Measurements from ENCODE around the gene TMEM178B.

Gene TMEM178B

DNA sequence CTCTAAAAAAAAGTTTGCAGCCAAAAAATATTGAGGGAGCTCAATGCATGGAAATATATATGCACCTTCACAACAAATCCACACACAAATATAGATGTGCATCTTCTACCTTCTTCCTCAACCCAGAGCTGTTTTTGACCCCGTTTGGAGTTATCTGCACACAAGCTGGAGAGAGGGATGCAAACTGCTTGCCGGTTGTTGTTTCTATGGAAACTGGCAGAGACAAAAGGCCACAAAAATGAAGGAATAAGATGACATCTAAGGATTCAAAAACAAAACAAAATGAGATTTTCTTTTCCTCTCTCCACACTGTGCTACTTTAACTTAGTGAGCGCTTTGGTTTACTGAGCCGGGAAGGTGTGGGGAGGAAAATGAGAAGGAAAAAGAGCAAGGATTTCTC, 267.1 kb downstream of the TMEM178B start:
- H3K27me3 ChIP-seq (ENCODE audit: insufficient read depth, insufficient read length) = no peaks in the 10 kb centered on the region
- no peak overlapping the region for H3K4me3 ChIP-seq (ENCODE audit: insufficient read length, low read depth)
- no peak for DNase-seq (ENCODE audit: low read depth, low spot score)
- H3K4me1 ChIP-seq (ENCODE audit: insufficient read depth, insufficient read length) = no peaks in the 10 kb centered on the region
- H3K9me3 ChIP-seq (ENCODE audit: insufficient read depth, low read length) = no peaks in the 10 kb centered on the region
- no peak overlapping the region for H3K9ac ChIP-seq (ENCODE audit: insufficient read length, low read depth)
- TF ChIP-seq ZNF274 (IDR thresholded peaks at IDR 0.05; ENCODE audit: low read depth, low read length) (no peak), SUZ12 (IDR thresholded peaks at IDR 0.05; ENCODE audit: extremely low read depth, insufficient read depth, insufficient read length) (no peak)
- no peaks in the 10 kb centered on the region for H3K36me3 ChIP-seq (ENCODE audit: insufficient read depth, insufficient read length, low read length)

- no peak overlapping the region for H3K9ac ChIP-seq (ENCODE audit: insufficient read length, low read depth)
- DNase-seq (ENCODE audit: low read depth, low spot score) = no peak
- no peaks in the 10 kb centered on the region for H3K4me1 ChIP-seq (ENCODE audit: insufficient read depth, insufficient read length)
- no peaks in the 10 kb centered on the region for H3K27me3 ChIP-seq (ENCODE audit: insufficient read depth, insufficient read length)
- H3K36me3 ChIP-seq (ENCODE audit: insufficient read depth, insufficient read length, low read length) = no peaks in the 10 kb centered on the region
- no peaks in the 10 kb centered on the region for H3K9me3 ChIP-seq (ENCODE audit: insufficient read depth, low read length)
- no peak for TF ChIP-seq ZNF274 (IDR thresholded peaks at IDR 0.05; ENCODE audit: low read depth, low read length)
- H3K4me3 ChIP-seq (ENCODE audit: insufficient read length, low read depth) = no peak overlapping the region
Measured at GRCh38 chr7:141342621-141343408, 269.0 kb downstream of the TMEM178B start.

GRCh38 chr7:141344153-141344935, 270.5 kb downstream of the TMEM178B start:
- Histone ChIP-seq H3K36me3 (ENCODE audit: insufficient read depth, insufficient read length, low read length) (no peaks in the 10 kb centered on the region), H3K4me3 (ENCODE audit: insufficient read length, low read depth) (no peak overlapping the region), H3K27me3 (ENCODE audit: insufficient read depth, insufficient read length) (no peaks in the 10 kb centered on the region), H3K9ac (ENCODE audit: insufficient read length, low read depth) (no peak overlapping the region), H3K4me1 (ENCODE audit: insufficient read depth, insufficient read length) (no peaks in the 10 kb centered on the region), H3K9me3 (ENCODE audit: insufficient read depth, low read length) (no peaks in the 10 kb centered on the region)
- no peak for TF ChIP-seq YY1 (IDR thresholded peaks at IDR 0.05; ENCODE audit: insufficient read depth, insufficient read length)
- no peak for TF ChIP-seq SUZ12 (IDR thresholded peaks at IDR 0.05; ENCODE audit: extremely low read depth, insufficient read depth, insufficient read length)
- no peak for TF ChIP-seq ZNF274 (IDR thresholded peaks at IDR 0.05; ENCODE audit: low read depth, low read length)
- no peak for DNase-seq (ENCODE audit: low read depth, low spot score)

- Histone ChIP-seq H3K9ac (ENCODE audit: insufficient read length, low read depth) (no peak overlapping the region), H3K27me3 (ENCODE audit: insufficient read depth, insufficient read length) (no peaks in the 10 kb centered on the region), H3K36me3 (ENCODE audit: insufficient read depth, insufficient read length, low read length) (no peaks in the 10 kb centered on the region)
Measured at GRCh38 chr7:141348728-141349127, 274.9 kb downstream of the TMEM178B start.

GRCh38 chr7:141349338-141349737, 275.5 kb downstream of the TMEM178B start:
- Histone ChIP-seq H3K27me3 (ENCODE audit: insufficient read depth, insufficient read length) (no peaks in the 10 kb centered on the region), H3K9me3 (ENCODE audit: insufficient read depth, low read length) (no peaks in the 10 kb centered on the region), H3K9ac (ENCODE audit: insufficient read length, low read depth) (no peak overlapping the region), H3K36me3 (ENCODE audit: insufficient read depth, insufficient read length, low read length) (no peaks in the 10 kb centered on the region), H3K4me3 (ENCODE audit: insufficient read length, low read depth) (no peak overlapping the region), H3K4me1 (ENCODE audit: insufficient read depth, insufficient read length) (no peaks in the 10 kb centered on the region)
- TF ChIP-seq YY1 (IDR thresholded peaks at IDR 0.05; ENCODE audit: insufficient read depth, insufficient read length) = no peak
- TF ChIP-seq SUZ12 (IDR thresholded peaks at IDR 0.05; ENCODE audit: extremely low read depth, insufficient read depth, insufficient read length) = no peak
- TF ChIP-seq ZNF274 (IDR thresholded peaks at IDR 0.05; ENCODE audit: low read depth, low read length) = no peak
- no peak for DNase-seq (ENCODE audit: low read depth, low spot score)

More at GRCh38 chr7:141348728-141349127, 274.9 kb downstream of the TMEM178B start:
- no peak for TF ChIP-seq SUZ12 (IDR thresholded peaks at IDR 0.05; ENCODE audit: extremely low read depth, insufficient read depth, insufficient read length)
- no peak for TF ChIP-seq YY1 (IDR thresholded peaks at IDR 0.05; ENCODE audit: insufficient read depth, insufficient read length)
- no peak for TF ChIP-seq ZNF274 (IDR thresholded peaks at IDR 0.05; ENCODE audit: low read depth, low read length)
- no peak overlapping the region for H3K4me3 ChIP-seq (ENCODE audit: insufficient read length, low read depth)
- H3K4me1 ChIP-seq (ENCODE audit: insufficient read depth, insufficient read length) = no peaks in the 10 kb centered on the region
- DNase-seq (ENCODE audit: low read depth, low spot score) = no peak
- no peaks in the 10 kb centered on the region for H3K9me3 ChIP-seq (ENCODE audit: insufficient read depth, low read length)

GRCh38 chr7:141349804-141350203, 275.9 kb downstream of the TMEM178B start:
- no peak for DNase-seq (ENCODE audit: low read depth, low spot score)

DNA sequence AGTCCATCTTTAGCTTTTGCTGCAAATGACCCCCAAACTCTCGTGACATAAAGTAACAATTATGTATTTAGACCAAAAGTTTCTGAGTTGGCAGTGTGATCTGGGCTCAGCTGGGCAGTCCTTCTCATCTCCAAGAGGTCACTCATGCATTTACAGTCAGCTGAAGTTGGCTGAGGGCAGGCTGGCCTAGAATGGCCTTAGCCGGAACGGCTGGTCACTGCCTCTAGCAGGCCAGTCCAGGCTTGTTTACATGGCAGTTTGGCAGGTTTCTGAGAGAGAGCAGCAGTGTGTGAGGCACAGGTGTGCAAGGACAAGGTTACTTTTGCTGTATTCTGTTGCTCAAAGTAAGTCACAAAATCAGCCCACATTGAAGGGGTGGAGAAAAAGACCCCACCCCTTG, 277.3 kb downstream of the TMEM178B start:
- no peaks in the 10 kb centered on the region for H3K36me3 ChIP-seq (ENCODE audit: insufficient read depth, insufficient read length, low read length)
- TF ChIP-seq YY1 (IDR thresholded peaks at IDR 0.05; ENCODE audit: insufficient read depth, insufficient read length) (no peak), SUZ12 (IDR thresholded peaks at IDR 0.05; ENCODE audit: extremely low read depth, insufficient read depth, insufficient read length) (no peak), ZNF274 (IDR thresholded peaks at IDR 0.05; ENCODE audit: low read depth, low read length) (no peak)
- DNase-seq (ENCODE audit: low read depth, low spot score) = no peak
- H3K9ac ChIP-seq (ENCODE audit: insufficient read length, low read depth) = no peak overlapping the region
- no peak overlapping the region for H3K4me3 ChIP-seq (ENCODE audit: insufficient read length, low read depth)
- H3K4me1 ChIP-seq (ENCODE audit: insufficient read depth, insufficient read length) = no peaks in the 10 kb centered on the region
- H3K27me3 ChIP-seq (ENCODE audit: insufficient read depth, insufficient read length) = no peaks in the 10 kb centered on the region
- H3K9me3 ChIP-seq (ENCODE audit: insufficient read depth, low read length) = no peaks in the 10 kb centered on the region

More at GRCh38 chr7:141349804-141350203, 275.9 kb downstream of the TMEM178B start:
- Histone ChIP-seq H3K4me3 (ENCODE audit: insufficient read length, low read depth) (no peak overlapping the region), H3K4me1 (ENCODE audit: insufficient read depth, insufficient read length) (no peaks in the 10 kb centered on the region), H3K9ac (ENCODE audit: insufficient read length, low read depth) (no peak overlapping the region), H3K36me3 (ENCODE audit: insufficient read depth, insufficient read length, low read length) (no peaks in the 10 kb centered on the region), H3K27me3 (ENCODE audit: insufficient read depth, insufficient read length) (no peaks in the 10 kb centered on the region), H3K9me3 (ENCODE audit: insufficient read depth, low read length) (no peaks in the 10 kb centered on the region)
- TF ChIP-seq ZNF274 (IDR thresholded peaks at IDR 0.05; ENCODE audit: low read depth, low read length) (no peak), YY1 (IDR thresholded peaks at IDR 0.05; ENCODE audit: insufficient read depth, insufficient read length) (no peak), SUZ12 (IDR thresholded peaks at IDR 0.05; ENCODE audit: extremely low read depth, insufficient read depth, insufficient read length) (no peak)

All from NT2/D1 (cell line).